Measurements from ENCODE around the gene MITD1. TPM values are rescaled to one million over a fixed set of nuclear protein-coding genes. Genes with fewer than 3 reads are reported as not detected.

Gene MITD1
- total RNA-seq: 10 to 100 TPM; 18.3 to 30.8 (median 27.2) TPM

DNA sequence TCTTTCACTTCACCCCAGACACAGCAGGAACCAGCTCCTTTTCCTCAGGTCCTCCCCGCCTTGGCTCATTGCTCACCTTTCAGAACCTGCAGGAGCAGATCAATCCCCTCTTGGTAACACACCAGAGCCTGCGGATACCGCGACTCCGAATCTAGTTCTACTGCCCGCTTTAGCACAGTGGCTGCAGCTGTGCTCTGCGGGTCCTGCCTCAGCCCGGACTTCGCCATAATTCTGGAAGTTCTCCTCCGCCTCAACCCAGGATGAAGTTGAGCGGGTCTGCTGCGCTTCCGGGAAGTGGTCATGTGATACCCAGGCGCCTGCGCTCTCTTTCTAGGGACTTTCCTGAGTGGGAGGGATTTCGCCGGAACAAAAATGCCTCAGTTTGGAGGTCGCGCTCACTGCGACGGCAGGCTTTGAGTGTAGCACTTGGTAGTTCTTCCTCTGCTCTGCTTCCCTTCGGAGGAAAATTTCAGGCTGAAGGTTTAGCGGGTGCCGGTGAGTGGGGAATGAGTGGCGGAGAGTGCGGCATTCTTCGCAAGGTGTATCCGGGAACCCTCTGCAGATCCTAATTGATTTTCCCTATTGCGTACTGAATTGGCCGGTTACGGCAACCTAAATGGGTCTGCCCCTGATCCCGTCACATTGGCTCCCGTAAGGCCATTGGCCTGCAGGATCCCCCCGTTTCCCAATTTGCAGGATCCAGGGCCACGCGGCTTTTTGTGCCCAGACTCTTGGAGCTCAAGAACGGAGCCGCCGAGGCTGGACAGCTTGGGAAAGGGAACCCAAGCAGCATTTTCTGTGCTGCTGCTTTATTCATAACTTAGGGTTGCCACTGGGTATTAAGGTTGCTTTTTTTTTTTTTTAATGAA lies at the start of gene MITD1, which contains the start of gene MRPL30:
TSS of gene MITD1 (minus strand) at position 304 of the 869 bp plus-strand sequence. CDS start at position 227, 77 bp downstream.
TSS of gene MRPL30 (plus strand) at position 430 of the 869 bp plus-strand sequence. CDS start 5,020 bp downstream, outside the sequence.
- no peaks in the 10 kb centered on the region for H3K9me3 ChIP-seq
- H3K4me1 ChIP-seq: peaks cover 0 to 71% (median 23%) of the 10 kb centered on the region in 4 donors
- no peaks in the 10 kb centered on the region for H3K27me3 ChIP-seq
- peak within 1 kb of the TSS; percentile 51 to 69 (median 60) for H3K4me3 ChIP-seq
- peak within 1 kb of the TSS in 3 of 4 donors; percentile 70 to 77 (median 72) for H3K27ac ChIP-seq
- H3K36me3 ChIP-seq: no peaks in the 10 kb centered on the region
- peak; percentile 83 to 86 for DNase-seq (ENCODE audit: low spot score in 2 of 2)
- 0% methylated on average over 39 of the region's 39 CpGs for WGBS, 2 donors
- TF ChIP-seq EP300 (IDR thresholded peaks at IDR 0.05): peak; percentile 97 to 98
- TF ChIP-seq, protein P1, sequence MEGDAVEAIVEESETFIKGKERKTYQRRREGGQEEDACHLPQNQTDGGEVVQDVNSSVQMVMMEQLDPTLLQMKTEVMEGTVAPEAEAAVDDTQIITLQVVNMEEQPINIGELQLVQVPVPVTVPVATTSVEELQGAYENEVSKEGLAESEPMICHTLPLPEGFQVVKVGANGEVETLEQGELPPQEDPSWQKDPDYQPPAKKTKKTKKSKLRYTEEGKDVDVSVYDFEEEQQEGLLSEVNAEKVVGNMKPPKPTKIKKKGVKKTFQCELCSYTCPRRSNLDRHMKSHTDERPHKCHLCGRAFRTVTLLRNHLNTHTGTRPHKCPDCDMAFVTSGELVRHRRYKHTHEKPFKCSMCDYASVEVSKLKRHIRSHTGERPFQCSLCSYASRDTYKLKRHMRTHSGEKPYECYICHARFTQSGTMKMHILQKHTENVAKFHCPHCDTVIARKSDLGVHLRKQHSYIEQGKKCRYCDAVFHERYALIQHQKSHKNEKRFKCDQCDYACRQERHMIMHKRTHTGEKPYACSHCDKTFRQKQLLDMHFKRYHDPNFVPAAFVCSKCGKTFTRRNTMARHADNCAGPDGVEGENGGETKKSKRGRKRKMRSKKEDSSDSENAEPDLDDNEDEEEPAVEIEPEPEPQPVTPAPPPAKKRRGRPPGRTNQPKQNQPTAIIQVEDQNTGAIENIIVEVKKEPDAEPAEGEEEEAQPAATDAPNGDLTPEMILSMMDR (IDR thresholded peaks at IDR 0.05): peak in 2 of 5 experiments; percentile 13 to 21
- TF ChIP-seq POLR2A (IDR thresholded peaks at IDR 0.05): peak; percentile 40 to 61

DNA sequence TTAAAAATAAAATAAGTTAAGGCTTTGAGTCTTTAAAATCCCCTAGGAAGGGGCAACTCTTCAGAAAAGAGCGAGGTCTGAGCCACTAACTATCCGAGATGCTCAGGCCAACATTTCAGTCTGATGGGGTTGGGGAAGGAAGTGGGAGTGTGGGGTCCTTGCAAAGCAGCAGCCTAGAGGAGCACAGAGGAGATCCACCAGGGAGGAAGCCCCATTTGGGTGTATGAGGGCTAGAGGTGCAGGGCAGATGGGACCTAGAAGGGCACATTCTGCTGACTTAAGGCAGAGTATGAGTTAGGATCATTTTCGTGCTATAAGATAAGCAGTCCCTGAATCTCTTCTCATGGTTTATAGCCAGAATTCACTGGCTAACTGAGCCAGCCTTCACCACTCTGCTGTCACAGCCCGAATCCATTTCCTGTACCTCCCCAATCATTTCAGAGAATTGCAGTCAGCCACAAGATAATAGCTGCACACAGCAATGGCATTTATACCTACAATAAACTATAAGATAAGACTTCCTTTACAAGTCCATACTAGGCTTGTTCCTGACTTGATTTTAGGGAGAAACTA lies 37.2 kb upstream of the MITD1 start:
- Histone ChIP-seq H3K4me3 (no peak overlapping the region), H3K9me3 (no peaks in the 10 kb centered on the region), H3K27ac (no peak overlapping the region), H3K27me3 (no peaks in the 10 kb centered on the region), H3K36me3 (peaks cover 0 to 52% (median 0%) of the 10 kb centered on the region in 3 donors), H3K4me1 (no peaks in the 10 kb centered on the region)
- no peak for TF ChIP-seq POLR2A (IDR thresholded peaks at IDR 0.05)
- TF ChIP-seq, protein P1 (IDR thresholded peaks at IDR 0.05): no peak
- TF ChIP-seq EP300 (IDR thresholded peaks at IDR 0.05): no peak
- 70 to 75% methylated on average over 4 of the region's 4 CpGs for WGBS, 2 donors
- no peak for DNase-seq (ENCODE audit: low spot score in 2 of 2)

DNA sequence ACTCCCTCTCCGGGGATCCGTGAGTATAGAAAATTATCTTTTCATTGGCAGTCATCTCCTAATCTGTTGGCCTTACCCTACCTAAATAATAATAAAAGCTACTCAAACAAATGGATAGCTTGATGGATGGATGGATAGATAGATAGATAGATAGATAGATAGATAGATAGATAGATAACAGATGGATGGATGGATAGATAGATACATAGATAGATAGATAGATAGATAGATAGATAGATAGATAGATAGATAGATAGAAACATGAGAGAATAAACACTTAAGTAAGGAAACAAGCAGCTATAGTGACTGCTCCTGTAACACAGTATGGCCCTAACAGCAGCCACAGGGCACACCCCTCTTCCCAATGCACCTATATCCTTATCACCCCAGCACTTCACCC lies 35.2 kb upstream of the MITD1 start:
- no peaks in the 10 kb centered on the region for H3K4me1 ChIP-seq
- no peaks in the 10 kb centered on the region for H3K9me3 ChIP-seq
- WGBS, 2 donors: 94 to 98% methylated on average over 2 of the region's 2 CpGs
- no peak for DNase-seq (ENCODE audit: low spot score in 2 of 2)
- no peak for TF ChIP-seq EP300 (IDR thresholded peaks at IDR 0.05)
- TF ChIP-seq, protein P1 (IDR thresholded peaks at IDR 0.05): no peak
- TF ChIP-seq POLR2A (IDR thresholded peaks at IDR 0.05): no peak
- H3K4me3 ChIP-seq: no peak overlapping the region
- no peaks in the 10 kb centered on the region for H3K27me3 ChIP-seq
- peaks cover 0 to 56% (median 0%) of the 10 kb centered on the region in 3 donors for H3K36me3 ChIP-seq
- no peak overlapping the region for H3K27ac ChIP-seq

DNA sequence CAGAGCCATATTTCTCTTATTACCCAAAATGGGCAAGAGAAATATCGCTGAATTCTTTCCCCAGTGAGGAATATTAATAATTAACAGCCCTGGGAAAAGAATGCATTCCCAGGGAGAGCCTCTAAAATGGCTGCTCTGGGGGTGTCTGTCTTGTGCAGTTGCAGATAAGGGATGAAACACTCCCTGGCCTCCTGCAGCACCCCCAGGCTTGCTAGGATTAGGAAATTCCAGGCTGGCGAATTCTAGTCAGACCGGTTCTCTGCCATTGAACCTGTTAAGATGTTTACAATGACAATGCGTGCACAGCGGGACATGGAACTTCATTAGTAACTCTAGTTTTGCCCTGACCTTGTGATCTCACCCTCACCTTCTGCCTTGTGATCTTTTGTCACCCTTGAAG lies 24.6 kb upstream of the MITD1 start:
- TF ChIP-seq, protein P1 (IDR thresholded peaks at IDR 0.05): no peak
- TF ChIP-seq EP300 (IDR thresholded peaks at IDR 0.05) (no peak), POLR2A (IDR thresholded peaks at IDR 0.05) (no peak)
- Histone ChIP-seq H3K4me3 (no peak overlapping the region), H3K27ac (no peak overlapping the region), H3K9me3 (no peaks in the 10 kb centered on the region), H3K36me3 (peaks cover 0 to 18% (median 0%) of the 10 kb centered on the region in 3 donors), H3K27me3 (no peaks in the 10 kb centered on the region), H3K4me1 (no peaks in the 10 kb centered on the region)
- no peak for DNase-seq (ENCODE audit: low spot score in 2 of 2)
- WGBS, 2 donors: 86 to 91% methylated on average over 5 of the region's 5 CpGs

All from tibial nerve (tissue), 4 donors.